B cell (primary cell): ENCODE results near the gene NRXN2. TPM values are rescaled to one million over a fixed set of nuclear protein-coding genes. Genes with fewer than 3 reads are reported as not detected.
A peak's percentile ranks its signal among the peaks of the same experiment; 100 is the strongest.

Experiments used
- ATAC-seq: fragments of 200-7000 bp; cut with Tn5 transposase; one replicate; pipeline ENCODE4 v1.10.0; 2021; ENCODE audit warnings: low read depth, mild to moderate bottlenecking, moderate number of reproducible peaks, moderate library complexity
- CTCF ChIA-PET: fragments of 350-600 bp; sonication (Branson Sonifier 250); formaldehyde crosslinking; loops from one replicate; lab custom pipeline; 2021; ENCODE audit warnings: antibody characterized with exemption, inconsistent platforms; lab: Charles Lee
- POLR2A ChIA-PET: fragments of 350-600 bp; sonication (Branson Sonifier 250); formaldehyde crosslinking; loops from one replicate; lab custom pipeline; 2021; ENCODE audit warnings: antibody characterized with exemption; lab: Charles Lee
- DNase-seq: peaks from one replicate; pipeline ENCODE4 v3.0.0; 2013
- H2AFZ ChIP-seq: 2 replicates; pipeline ENCODE4 v1.6.1; 2012; ENCODE audit warnings: mild to moderate bottlenecking, low read depth, low read length; ENCODE audit not compliant: insufficient read depth, poor library complexity, severe bottlenecking
- H3K27ac ChIP-seq, 2 donors: 1 replicate in 1 of 2; 2 replicates in 1 of 2; pipeline ENCODE4 v1.5.1; 2012 to 2013; ENCODE audit warnings: low read length in 2 of 2, mild to moderate bottlenecking in 2 of 2, moderate library complexity in 1 of 2
- H3K27me3 ChIP-seq, 4 experiments: fragments of 200-600 bp in 1 of 4; sonication (generic) in 1 of 4; replicated peaks in 1 of 4; 1 replicate in 2 of 4; 2 replicates in 2 of 4; pipeline versions ENCODE4 v1.6.1 to v1.7.0; 2013 to 2016; ENCODE audit warnings: low read length in 3 of 4, mild to moderate bottlenecking in 2 of 4, mixed read lengths in 1 of 4, moderate library complexity in 1 of 4; ENCODE audit not compliant: insufficient read depth in 4 of 4, control insufficient read depth in 3 of 4; ENCODE audit errors: control extremely low read depth in 1 of 4
- H3K36me3 ChIP-seq, 2 experiments: replicated peaks in 1 of 2; 1 replicate in 1 of 2; 2 replicates in 1 of 2; pipeline versions ENCODE4 v1.6.1 to v1.7.1; 2013; ENCODE audit warnings: low read length in 1 of 2; ENCODE audit not compliant: insufficient read depth in 2 of 2, control insufficient read depth in 1 of 2; ENCODE audit errors: control extremely low read depth in 1 of 2, extremely low read depth in 1 of 2
- H3K4me1 ChIP-seq, 2 donors: fragments of 200-600 bp in 1 of 2; sonication (generic) in 1 of 2; 1 replicate in 1 of 2; 2 replicates in 1 of 2; pipeline versions ENCODE4 v1.5.1 to v1.6.1; 2013 to 2017; ENCODE audit warnings: low read length in 2 of 2; ENCODE audit not compliant: control insufficient read depth in 2 of 2, insufficient read depth in 2 of 2
- H3K4me2 ChIP-seq: replicated peaks from 2 replicates; pipeline ENCODE3; 2012; ENCODE audit warnings: mild to moderate bottlenecking, low read depth, low read length; ENCODE audit not compliant: poor library complexity, severe bottlenecking
- H3K4me3 ChIP-seq, 5 experiments: fragments of 200-600 bp in 1 of 5; sonication (generic) in 1 of 5; 1 replicate in 3 of 5; 2 replicates in 2 of 5; pipeline versions ENCODE4 v1.5.1 to v1.7.0; 2011 to 2016; ENCODE audit warnings: low read length in 4 of 5, mild to moderate bottlenecking in 4 of 5, low read depth in 2 of 5, control low read depth in 1 of 5, moderate library complexity in 1 of 5; ENCODE audit not compliant: insufficient read depth in 1 of 5; ENCODE audit errors: control extremely low read depth in 1 of 5, extremely low read depth in 1 of 5
- H3K79me2 ChIP-seq: fragments of 200-600 bp; sonication (generic); one replicate; pipeline ENCODE4 v1.6.0; 2016; ENCODE audit warnings: low read length; ENCODE audit not compliant: control insufficient read depth, insufficient read depth
- H3K9ac ChIP-seq: fragments of 200-600 bp; sonication (generic); 2 replicates; pipeline ENCODE4 v1.6.1; 2017; ENCODE audit warnings: mild to moderate bottlenecking, low read length, moderate library complexity
- H3K9me3 ChIP-seq, 3 donors: one replicate each; pipeline versions ENCODE4 v1.6.1 to v1.7.1; 2013; ENCODE audit warnings: low read length in 2 of 3; ENCODE audit not compliant: control insufficient read depth in 2 of 3, insufficient read depth in 1 of 3; ENCODE audit errors: control extremely low read depth in 1 of 3
- H4K20me1 ChIP-seq: 2 replicates; pipeline ENCODE4 v1.6.0; 2012; ENCODE audit warnings: mild to moderate bottlenecking, low read length; ENCODE audit not compliant: insufficient read depth, control insufficient read depth, poor library complexity, severe bottlenecking
- H3K27ac Mint-ChIP-seq: one replicate; pipeline ENCODE4 v1.8.0; 2021; ENCODE audit warnings: mixed read lengths
- H3K27me3 Mint-ChIP-seq: one replicate; pipeline ENCODE4 v1.8.0; 2021; ENCODE audit warnings: mixed read lengths
- H3K4me1 Mint-ChIP-seq: one replicate; pipeline ENCODE4 v1.8.0; 2021; ENCODE audit warnings: mixed read lengths
- H3K4me3 Mint-ChIP-seq: one replicate; pipeline ENCODE4 v1.8.0; 2021; ENCODE audit warnings: mixed read lengths
- H3K9me3 Mint-ChIP-seq: one replicate; pipeline ENCODE4 v1.8.0; 2022; ENCODE audit warnings: mixed read lengths; ENCODE audit not compliant: insufficient read depth
- CTCF ChIP-seq: fragments of 200-600 bp; IDR thresholded peaks from one replicate; pipeline ENCODE4 v1.8.0; 2022; ENCODE audit warnings: antibody characterized with exemption, mild to moderate bottlenecking
- EZH2 ChIP-seq: IDR thresholded peaks from 2 replicates; pipeline ENCODE4 v1.6.1; 2012; ENCODE audit warnings: borderline replicate concordance, low read depth, mild to moderate bottlenecking, moderate library complexity, low read length; ENCODE audit not compliant: insufficient read depth, poor library complexity, severe bottlenecking
- WGBS: methylation state at CpG from one replicate; pipeline ENCODE4 v1.1.5; 2013; ENCODE audit warnings: missing lambda C conversion rate; ENCODE audit not compliant: insufficient coverage; 5-methylcytosine and 5-hydroxymethylcytosine counted together
- intact Hi-C: fragments of 100-400 bp; cut with micrococcal nuclease; formaldehyde crosslinking; loops from one replicate; pipeline ENCODE4 v1.10.0; 2022
- polyA plus RNA-seq: library from polyadenylated mRNA; depleted of rRNA; stranded (reverse); fragments of >200 nt; gene quantifications from 2 replicates; pipeline ENCODE4 v1.2.3, GENCODE V29; 2012
- total RNA-seq, 2 donors: library from RNA; stranded (reverse); fragments of 120-200 nt in 1 of 2; gene quantifications; 1 replicate in 1 of 2; 2 replicates in 1 of 2; pipeline versions ENCODE4 v1.2.3 to v1.2.4, GENCODE V29; 2013 to 2022

The NRXN2 gene
- total and polyA plus RNA-seq, 2 donors (not counting 1 experiment from before 2014, with no cell fraction given) = 0.01 to 0.52 TPM

GRCh38 chr11:64742087-64742888, 19.3 kb upstream of the NRXN2 start:
- H3K9ac ChIP-seq = peak overlapping the region; percentile 94
- ATAC-seq (no peak), DNase-seq (no peak)
- TF ChIP-seq CTCF = no peak
- TF ChIP-seq EZH2 = no peak
- peak overlapping the region; percentile 34 to 84 for H3K27ac ChIP-seq
- H3K4me3 ChIP-seq = peak overlapping the region; percentile 48 to 99 (median 86)
- Mint-ChIP-seq H3K27me3 (no peaks in the 10 kb centered on the region), H3K9me3 (no peaks in the 10 kb centered on the region), H3K4me1 (peaks cover 43% of the 10 kb centered on the region), H3K4me3 (peak overlapping the region; percentile 97), H3K27ac (peak overlapping the region; percentile 86)
- H3K9me3 ChIP-seq = no peaks in the 10 kb centered on the region
- H3K4me1 ChIP-seq = peaks cover 22 to 32% of the 10 kb centered on the region in 2 donors
- H4K20me1 ChIP-seq = peaks cover 67% of the 10 kb centered on the region
- CTCF ChIA-PET = interaction anchor here (0.9 to 13.7 kb wide), 16 partner anchors 16 to 253 kb away, joined by 3 to 280 read pairs (median 6); partner anchors contain the start of genes CDC42BPG, MAP4K2, NRXN2 and SF1
- H3K4me2 ChIP-seq = peak overlapping the region; percentile 99
- no peaks in the 10 kb centered on the region for H3K27me3 ChIP-seq
- intact Hi-C loops = loop anchor here (1.0 to 10.0 kb wide), 6 partner anchors 19 to 833 kb away; partner anchors contain the start of genes CDC42BPG, EHBP1L1, FAM89B and MAP4K2
- POLR2A ChIA-PET = interaction anchor here (0.6 to 8.9 kb wide), 8 partner anchors 13 to 869 kb away, joined by 3 to 175 read pairs (median 6); partner anchors contain the start of genes CDC42BPG, MAP4K2, PYGM and SF1
- peaks cover 61% of the 10 kb centered on the region for H3K79me2 ChIP-seq
- 10% methylated on average over 42 of the region's 54 CpGs for WGBS
- peaks cover 0 to 46% of the 10 kb centered on the region in 2 experiments for H3K36me3 ChIP-seq
- peak overlapping the region; percentile 50 for H2AFZ ChIP-seq
